Transverse colon (tissue), 4 donors: ENCODE results near the gene F3. TPM values are rescaled to one million over a fixed set of nuclear protein-coding genes. Genes with fewer than 3 reads are reported as not detected.

Source experiments
- DNase-seq: peaks from one replicate; pipeline ENCODE4 v3.0.0-alpha.2; 2019
- H3K27ac ChIP-seq, 4 donors: fragments of 200-600 bp; sonication (generic); 2 replicates each; pipeline ENCODE4 v1.5.1; 2016 to 2018; ENCODE audit warnings: inconsistent platforms in 4 of 4
- H3K27me3 ChIP-seq: fragments of 200-600 bp; sonication (generic); 2 replicates; pipeline ENCODE4 v1.5.1; 2017; ENCODE audit warnings: inconsistent platforms
- H3K36me3 ChIP-seq, 4 donors: fragments of 200-600 bp; sonication (generic); 2 replicates each; pipeline ENCODE4 v1.5.1; 2017 to 2019; ENCODE audit warnings: inconsistent platforms in 4 of 4
- H3K4me1 ChIP-seq, 4 donors: fragments of 200-600 bp; sonication (generic); 2 replicates each; pipeline ENCODE4 v1.5.1; 2017 to 2020; ENCODE audit warnings: inconsistent platforms in 4 of 4
- H3K4me3 ChIP-seq, 4 donors: fragments of 200-600 bp; sonication (generic); 1 replicate in 1 of 4; 2 replicates in 3 of 4; pipeline versions ENCODE4 v1.5.1 to v1.6.1; 2017 to 2019; ENCODE audit warnings: inconsistent platforms in 4 of 4
- H3K9me3 ChIP-seq, 2 donors: fragments of 200-600 bp; sonication (generic); 2 replicates each; pipeline ENCODE4 v1.5.1; 2017 to 2019; ENCODE audit warnings: inconsistent platforms in 2 of 2
- CTCF ChIP-seq, 5 experiments: fragments of 200-600 bp in 3 of 5; fragments of 450-650 bp in 2 of 5; sonication (generic) in 3 of 5; IDR thresholded peaks; 1 replicate in 2 of 5; 2 replicates in 3 of 5; pipeline ENCODE4 v1.5.1; 2016 to 2017; ENCODE audit warnings: antibody characterized with exemption in 5 of 5, inconsistent platforms in 3 of 5, mild to moderate bottlenecking in 2 of 5, moderate library complexity in 1 of 5
- EP300 ChIP-seq: sonication (generic); formaldehyde crosslinking; IDR thresholded peaks from one replicate; pipeline ENCODE4 v1.6.1; 2017; ENCODE audit warnings: antibody characterized with exemption, low read depth
- POLR2A ChIP-seq: fragments of 450-650 bp; IDR thresholded peaks from one replicate; pipeline ENCODE4 v1.6.1; 2016; ENCODE audit warnings: antibody characterized with exemption, mild to moderate bottlenecking, moderate library complexity
- POLR2AphosphoS5 ChIP-seq, 3 donors: sonication (generic); formaldehyde crosslinking; IDR thresholded peaks; one replicate each; pipeline ENCODE4 v1.6.1; 2016; ENCODE audit warnings: antibody characterized with exemption in 3 of 3
- WGBS, 2 donors: methylation state at CpG; one replicate each; pipeline ENCODE4 v1.1.5; 2018; ENCODE audit warnings: low coverage in 1 of 2; 5-methylcytosine and 5-hydroxymethylcytosine counted together
- in situ Hi-C, 4 donors: fragments of 200-750 bp; cut with MboI; loops; one replicate each; pipeline versions ENCODE4 v1.15.0 to v1.15.1; 2017; ENCODE audit warnings: low sequenced_read_pairs in 3 of 4, low pct_ligation_motif_present in 1 of 4, low pct_unique_long_range_greater_than_20kb in 1 of 4
- intact Hi-C: fragments of 100-400 bp; cut with DNase I; formaldehyde crosslinking; loops from one replicate; pipeline ENCODE4 v1.15.1; 2023; ENCODE audit warnings: low total_unique reads
- total RNA-seq, 4 donors: library from RNA; depleted of rRNA; stranded (reverse); fragments of >200 nt; gene quantifications; one replicate each; pipeline ENCODE4 v1.1.0, GENCODE V29; 2016

Gene F3
- total RNA-seq, 4 donors from 2014 or later = 35.9 to 105 (median 59.3) TPM

GRCh38 chr1:94535879-94536278, 5.7 kb downstream of the F3 start:
- in situ Hi-C loops (loop anchor here in 1 of 4 donors (25.0 kb wide), 1 partner anchor 501 kb away; no protein-coding TSS in a partner anchor), intact Hi-C loops (no loop called here)
- Histone ChIP-seq H3K9me3 (no peaks in the 10 kb centered on the region), H3K27me3 (no peaks in the 10 kb centered on the region), H3K36me3 (peaks cover 0 to 5% (median 2%) of the 10 kb centered on the region in 4 donors), H3K27ac (no peak overlapping the region), H3K4me3 (no peak overlapping the region), H3K4me1 (peaks cover 0 to 11% (median 2%) of the 10 kb centered on the region in 4 donors)
- 82% methylated on average over 9 of the region's 9 CpGs; no CpG with 5 or more reads in 1 of the 2 donors for WGBS, 2 donors
- TF ChIP-seq EP300 (no peak), CTCF (IDR thresholded peaks at IDR 0.05) (no peak), POLR2A (no peak), POLR2AphosphoS5 (IDR thresholded peaks at IDR 0.05) (no peak)
- DNase-seq = no peak

GRCh38 chr1:94535095-94535494, 6.5 kb downstream of the F3 start:
- H3K4me3 ChIP-seq = no peak overlapping the region
- H3K27ac ChIP-seq = no peak overlapping the region
- in situ Hi-C loops (loop anchor here in 1 of 4 donors (25.0 kb wide), 1 partner anchor 502 kb away; no protein-coding TSS in a partner anchor), intact Hi-C loops (no loop called here)
- H3K4me1 ChIP-seq = peaks cover 0 to 8% (median 2%) of the 10 kb centered on the region in 4 donors
- WGBS, 2 donors = 87% methylated on average over 4 to 5 of the region's 5 CpGs
- H3K27me3 ChIP-seq = no peaks in the 10 kb centered on the region
- no peak for DNase-seq
- H3K9me3 ChIP-seq = no peaks in the 10 kb centered on the region
- peaks cover 0 to 5% (median 2%) of the 10 kb centered on the region in 4 donors for H3K36me3 ChIP-seq
- TF ChIP-seq POLR2AphosphoS5 (IDR thresholded peaks at IDR 0.05) (no peak), POLR2A (no peak), EP300 (no peak), CTCF (IDR thresholded peaks at IDR 0.05) (no peak)

GRCh38 chr1:94532077-94532476, 9.5 kb downstream of the F3 start:
- intact Hi-C loops = no loop called here
- in situ Hi-C loops = loop anchor here in 1 of 4 donors (25.0 kb wide), 1 partner anchor 505 kb away; no protein-coding TSS in a partner anchor

GRCh38 chr1:94531664-94532063, 9.9 kb downstream of the F3 start:
- no peak for TF ChIP-seq CTCF (IDR thresholded peaks at IDR 0.05)
- TF ChIP-seq EP300 = no peak
- no peak for TF ChIP-seq POLR2AphosphoS5 (IDR thresholded peaks at IDR 0.05)
- TF ChIP-seq POLR2A = no peak
- in situ Hi-C loops = loop anchor here in 1 of 4 donors (25.0 kb wide), 1 partner anchor 506 kb away; no protein-coding TSS in a partner anchor
- H3K36me3 ChIP-seq = peaks cover 0 to 5% (median 2%) of the 10 kb centered on the region in 4 donors

More at GRCh38 chr1:94532077-94532476, 9.5 kb downstream of the F3 start:
- peaks cover 0 to 5% (median 2%) of the 10 kb centered on the region in 4 donors for H3K36me3 ChIP-seq
- WGBS, 2 donors = 80 to 82% methylated on average over 3 of the region's 3 CpGs
- no peak for DNase-seq
- no peaks in the 10 kb centered on the region for H3K9me3 ChIP-seq
- H3K4me3 ChIP-seq = no peak overlapping the region
- H3K4me1 ChIP-seq = peaks cover 0 to 15% (median 6%) of the 10 kb centered on the region in 4 donors
- no peaks in the 10 kb centered on the region for H3K27me3 ChIP-seq
- H3K27ac ChIP-seq = peak overlapping the region in 1 of 4 donors; percentile 7
- no peak for TF ChIP-seq POLR2A
- TF ChIP-seq POLR2AphosphoS5 (IDR thresholded peaks at IDR 0.05) = no peak

More at GRCh38 chr1:94531664-94532063, 9.9 kb downstream of the F3 start:
- no peaks in the 10 kb centered on the region for H3K9me3 ChIP-seq
- no peak overlapping the region for H3K4me3 ChIP-seq
- 87 to 100% methylated on average over 2 to 6 of the region's 6 CpGs for WGBS, 2 donors
- H3K27ac ChIP-seq = no peak overlapping the region
- intact Hi-C loops = no loop called here
- H3K27me3 ChIP-seq = no peaks in the 10 kb centered on the region
- DNase-seq = no peak
- H3K4me1 ChIP-seq = peaks cover 0 to 15% (median 6%) of the 10 kb centered on the region in 4 donors
